PC-3 (cell line): ENCODE results near the gene ANKRD29.

Source experiments
- CTCF ChIP-seq: fragments of 300-600 bp; sonication (generic); conservative IDR thresholded peaks from 2 replicates; pipeline ENCODE4 v1.5.1; 2017; ENCODE audit warnings: antibody characterized with exemption, low read depth, mild to moderate bottlenecking, low read length
- EZH2 ChIP-seq: fragments of 300-600 bp; sonication (generic); IDR thresholded peaks from one replicate; pipeline ENCODE4 v1.6.1; 2017; ENCODE audit warnings: antibody characterized with exemption, mild to moderate bottlenecking, low read length; ENCODE audit not compliant: unreplicated experiment
- EZH2phosphoT487 ChIP-seq: fragments of 300-600 bp; sonication (generic); IDR thresholded peaks from 2 replicates; pipeline ENCODE4 v1.6.1; 2018; ENCODE audit warnings: mild to moderate bottlenecking, antibody characterized with exemption, low read length, borderline replicate concordance

- TF ChIP-seq CTCF: no peak
- TF ChIP-seq EZH2: no peak
- TF ChIP-seq EZH2phosphoT487: no peak
Observed at GRCh38 chr18:23669804-23670405, 7.2 kb upstream of the ANKRD29 start.
